Measurements from ENCODE around the gene ZC3H7B.
"Not testable (repeated sequence)": the region's sequence is repeated elsewhere in the genome, so short reads cannot be mapped to it uniquely, and the experiment has no call there.

ZC3H7B gene, protein sequence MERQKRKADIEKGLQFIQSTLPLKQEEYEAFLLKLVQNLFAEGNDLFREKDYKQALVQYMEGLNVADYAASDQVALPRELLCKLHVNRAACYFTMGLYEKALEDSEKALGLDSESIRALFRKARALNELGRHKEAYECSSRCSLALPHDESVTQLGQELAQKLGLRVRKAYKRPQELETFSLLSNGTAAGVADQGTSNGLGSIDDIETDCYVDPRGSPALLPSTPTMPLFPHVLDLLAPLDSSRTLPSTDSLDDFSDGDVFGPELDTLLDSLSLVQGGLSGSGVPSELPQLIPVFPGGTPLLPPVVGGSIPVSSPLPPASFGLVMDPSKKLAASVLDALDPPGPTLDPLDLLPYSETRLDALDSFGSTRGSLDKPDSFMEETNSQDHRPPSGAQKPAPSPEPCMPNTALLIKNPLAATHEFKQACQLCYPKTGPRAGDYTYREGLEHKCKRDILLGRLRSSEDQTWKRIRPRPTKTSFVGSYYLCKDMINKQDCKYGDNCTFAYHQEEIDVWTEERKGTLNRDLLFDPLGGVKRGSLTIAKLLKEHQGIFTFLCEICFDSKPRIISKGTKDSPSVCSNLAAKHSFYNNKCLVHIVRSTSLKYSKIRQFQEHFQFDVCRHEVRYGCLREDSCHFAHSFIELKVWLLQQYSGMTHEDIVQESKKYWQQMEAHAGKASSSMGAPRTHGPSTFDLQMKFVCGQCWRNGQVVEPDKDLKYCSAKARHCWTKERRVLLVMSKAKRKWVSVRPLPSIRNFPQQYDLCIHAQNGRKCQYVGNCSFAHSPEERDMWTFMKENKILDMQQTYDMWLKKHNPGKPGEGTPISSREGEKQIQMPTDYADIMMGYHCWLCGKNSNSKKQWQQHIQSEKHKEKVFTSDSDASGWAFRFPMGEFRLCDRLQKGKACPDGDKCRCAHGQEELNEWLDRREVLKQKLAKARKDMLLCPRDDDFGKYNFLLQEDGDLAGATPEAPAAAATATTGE

DNA sequence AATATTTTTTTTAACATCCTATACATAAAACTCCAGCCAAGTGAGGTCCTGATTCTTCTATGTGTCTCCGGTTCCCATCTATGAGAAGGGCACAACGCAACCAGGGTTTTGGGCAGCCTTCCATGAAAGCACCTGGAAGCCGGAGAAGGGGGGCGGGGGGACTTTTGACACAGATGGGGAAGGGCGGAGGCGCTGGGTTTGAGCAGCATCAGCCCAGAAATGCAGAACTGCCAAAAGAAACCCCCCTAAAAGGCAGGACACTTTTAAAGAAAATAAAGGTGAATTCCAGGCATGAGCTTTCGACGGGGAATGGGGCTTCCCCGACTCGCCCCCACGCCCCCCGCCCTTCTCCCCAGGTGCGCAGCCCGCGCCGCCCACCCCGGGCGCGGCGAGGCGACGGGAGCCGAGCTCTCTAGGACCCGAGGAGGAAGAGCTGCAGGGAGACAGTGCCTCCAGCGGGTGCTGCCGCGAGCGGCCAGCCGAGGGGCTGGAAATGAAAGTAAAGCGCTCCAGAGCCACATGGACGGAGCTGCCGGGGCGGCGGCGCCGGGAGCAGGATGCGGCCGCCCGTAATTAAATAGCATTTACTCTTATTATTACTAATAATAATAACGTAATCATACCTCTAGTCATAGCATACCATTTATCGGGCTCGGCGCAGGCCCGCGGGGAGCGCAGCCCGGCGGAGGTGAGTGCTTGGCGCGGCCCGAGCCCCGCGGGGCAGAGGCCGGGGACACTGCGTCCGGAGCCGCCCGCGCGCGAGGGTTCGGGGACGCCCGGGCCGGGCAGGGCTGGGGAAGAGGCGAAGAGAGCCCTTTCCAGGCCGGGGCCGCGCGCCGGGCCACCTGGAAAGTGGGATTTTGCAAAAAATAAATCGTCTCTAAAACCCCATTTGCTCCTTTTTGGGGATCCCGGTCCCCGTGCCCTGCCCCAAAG is at the start of gene ZC3H7B:
TSS of gene ZC3H7B (plus strand) at position 441 of the 936 bp plus-strand sequence. CDS start 19,136 bp downstream, outside the sequence.
- TF ChIP-seq, protein P1, sequence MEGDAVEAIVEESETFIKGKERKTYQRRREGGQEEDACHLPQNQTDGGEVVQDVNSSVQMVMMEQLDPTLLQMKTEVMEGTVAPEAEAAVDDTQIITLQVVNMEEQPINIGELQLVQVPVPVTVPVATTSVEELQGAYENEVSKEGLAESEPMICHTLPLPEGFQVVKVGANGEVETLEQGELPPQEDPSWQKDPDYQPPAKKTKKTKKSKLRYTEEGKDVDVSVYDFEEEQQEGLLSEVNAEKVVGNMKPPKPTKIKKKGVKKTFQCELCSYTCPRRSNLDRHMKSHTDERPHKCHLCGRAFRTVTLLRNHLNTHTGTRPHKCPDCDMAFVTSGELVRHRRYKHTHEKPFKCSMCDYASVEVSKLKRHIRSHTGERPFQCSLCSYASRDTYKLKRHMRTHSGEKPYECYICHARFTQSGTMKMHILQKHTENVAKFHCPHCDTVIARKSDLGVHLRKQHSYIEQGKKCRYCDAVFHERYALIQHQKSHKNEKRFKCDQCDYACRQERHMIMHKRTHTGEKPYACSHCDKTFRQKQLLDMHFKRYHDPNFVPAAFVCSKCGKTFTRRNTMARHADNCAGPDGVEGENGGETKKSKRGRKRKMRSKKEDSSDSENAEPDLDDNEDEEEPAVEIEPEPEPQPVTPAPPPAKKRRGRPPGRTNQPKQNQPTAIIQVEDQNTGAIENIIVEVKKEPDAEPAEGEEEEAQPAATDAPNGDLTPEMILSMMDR (IDR thresholded peaks at IDR 0.05; ENCODE audit: extremely low read depth, missing control alignments): peak; percentile 15
- DNase-seq (ENCODE audit: low spot score): peak; percentile 98

DNA sequence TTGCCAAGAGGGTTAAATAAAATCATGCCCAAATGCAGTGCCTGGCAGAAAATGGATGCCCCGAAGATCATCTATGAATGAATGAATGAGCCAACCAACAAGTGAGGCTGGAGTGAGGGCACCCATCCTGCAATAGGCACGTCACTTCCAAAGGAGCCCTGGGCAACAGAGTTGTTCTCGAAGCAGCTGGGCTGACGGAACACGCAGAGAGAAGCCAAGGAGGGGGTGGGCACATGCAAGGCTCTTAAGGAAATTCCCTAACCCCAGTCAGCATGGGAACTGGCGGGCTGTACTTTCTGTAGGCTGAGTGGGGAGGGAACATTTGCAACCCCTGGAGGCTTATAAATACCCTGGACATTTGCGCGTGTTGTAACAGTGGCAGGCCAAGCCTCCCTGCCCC is 49.0 kb upstream of the ZC3H7B start:
- TF ChIP-seq, protein P1 (IDR thresholded peaks at IDR 0.05; ENCODE audit: extremely low read depth, missing control alignments): no peak
- DNase-seq (ENCODE audit: low spot score): no peak

DNA sequence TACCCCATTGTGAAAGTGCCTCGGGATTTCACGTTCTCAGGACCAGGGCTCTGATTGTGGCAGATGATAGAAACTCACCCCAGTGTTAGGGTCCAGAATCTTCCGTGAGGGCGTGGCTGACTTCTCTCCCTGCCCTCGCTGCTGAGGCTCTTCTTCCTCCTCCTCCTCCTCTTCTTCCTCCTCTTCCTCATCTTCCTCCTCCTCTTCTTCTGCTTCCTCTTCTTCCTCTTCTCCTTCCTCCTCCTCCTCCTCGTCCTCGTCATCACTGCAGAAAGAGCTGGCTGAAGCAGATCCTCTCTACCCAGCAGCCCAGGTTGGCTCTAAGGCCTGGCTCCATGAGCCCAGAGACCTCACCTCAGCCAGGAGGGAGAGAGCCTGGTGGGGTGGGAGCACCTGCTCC is 47.1 kb upstream of the ZC3H7B start:
- DNase-seq (ENCODE audit: low spot score): no peak
- TF ChIP-seq, protein P1 (IDR thresholded peaks at IDR 0.05; ENCODE audit: extremely low read depth, missing control alignments): no peak

DNA sequence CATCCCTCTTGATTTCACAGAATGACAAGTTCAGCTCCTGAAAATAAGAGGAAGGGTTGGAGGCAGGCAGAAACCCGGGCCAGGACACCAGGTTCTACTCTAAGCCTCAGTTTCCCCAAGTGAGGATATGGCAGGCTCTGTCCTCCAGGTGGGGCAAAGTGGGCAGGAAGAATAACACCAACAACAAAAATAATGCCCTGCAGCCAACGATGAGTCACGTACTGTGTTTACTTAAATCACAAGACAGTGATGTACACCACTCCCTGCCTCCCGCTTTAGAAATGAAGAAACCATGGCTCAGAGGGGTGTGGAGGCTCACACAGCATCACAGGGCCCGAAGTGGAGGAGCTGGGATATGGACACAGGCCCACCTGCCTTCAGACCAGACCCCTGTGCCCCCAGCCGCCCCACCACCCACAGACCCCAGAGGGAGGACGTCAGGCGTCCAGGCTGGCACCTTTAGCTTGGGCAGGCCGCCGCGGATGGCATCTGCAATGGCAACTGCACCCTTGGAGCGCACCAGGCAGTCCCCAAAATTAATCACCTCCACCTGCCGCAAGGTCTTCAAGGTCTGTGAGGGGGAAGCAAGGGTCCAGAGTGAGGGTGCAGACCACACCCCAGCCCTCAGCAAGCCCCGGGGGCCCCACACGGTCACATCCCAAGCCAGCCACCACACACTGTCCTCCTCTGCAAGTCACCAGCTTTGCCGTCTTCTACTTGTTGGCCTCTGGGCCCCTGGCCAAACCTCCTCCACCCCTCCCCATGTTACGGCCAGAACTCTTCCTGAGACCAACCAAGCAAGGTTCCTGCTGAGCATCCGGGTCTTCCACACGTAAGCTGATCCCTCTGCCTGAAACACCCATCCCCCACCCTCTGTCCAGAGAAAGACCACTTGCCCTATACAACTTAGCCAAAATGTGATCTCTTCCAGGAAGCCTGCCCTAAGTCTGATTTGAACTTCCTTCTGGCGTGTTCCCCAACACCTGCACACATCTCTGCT is 44.8 kb upstream of the ZC3H7B start:
- TF ChIP-seq, protein P1 (IDR thresholded peaks at IDR 0.05; ENCODE audit: extremely low read depth, missing control alignments): no peak
- DNase-seq (ENCODE audit: low spot score): no peak

DNA sequence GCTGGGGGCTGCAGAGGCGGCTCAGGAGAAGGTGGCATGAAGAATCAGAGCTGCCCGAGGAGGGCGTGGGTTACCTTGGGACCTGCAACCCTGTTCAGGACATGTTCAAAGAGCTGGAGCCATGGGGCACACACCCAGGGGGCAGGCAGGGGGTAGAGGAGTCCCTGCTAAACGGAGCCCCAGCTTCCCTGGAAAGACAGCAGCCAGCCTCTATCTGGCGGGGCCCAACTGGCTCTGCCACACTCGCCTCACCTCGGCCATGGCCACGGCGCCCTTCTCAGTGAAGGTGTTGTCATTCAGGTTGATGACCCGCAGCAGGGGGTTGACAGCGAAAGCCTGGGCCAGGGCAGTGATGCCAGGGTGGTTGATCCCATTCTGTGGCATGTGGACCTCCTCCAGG is 43.6 kb upstream of the ZC3H7B start:
- TF ChIP-seq, protein P1 (IDR thresholded peaks at IDR 0.05; ENCODE audit: extremely low read depth, missing control alignments): no peak
- DNase-seq (ENCODE audit: low spot score): no peak

DNA sequence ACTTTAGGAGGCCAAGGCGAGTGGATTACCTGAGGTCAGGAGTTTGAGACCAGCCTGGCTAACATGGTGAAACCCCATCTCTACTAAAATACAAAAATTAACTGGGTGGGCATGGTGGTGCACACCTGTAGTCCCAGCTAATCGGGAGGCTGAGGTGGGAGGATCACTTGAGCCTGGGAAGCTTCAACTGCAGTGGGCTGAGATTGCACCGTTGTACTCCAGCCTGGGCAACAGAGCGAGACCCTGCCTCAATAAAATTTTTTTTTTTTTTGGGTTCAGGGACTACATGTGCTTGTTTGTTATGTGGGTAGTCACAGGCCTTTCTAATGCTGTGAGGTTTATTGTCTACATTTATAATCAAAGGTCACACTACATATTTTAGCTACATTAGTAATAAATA is 41.6 kb upstream of the ZC3H7B start:
- not testable (repeated sequence) for DNase-seq (ENCODE audit: low spot score)
